Activated CD8-positive, alpha-beta memory T cell treated with anti-CD3 and anti-CD28 coated beads, Interleukin-2, amount 50 U/mL, for 1 hour (primary cell): ENCODE data around the gene KCNT1.

ENCODE experiments used
- DNase-seq: peaks from one replicate; pipeline ENCODE4 v3.0.0-alpha.2; 2020; ENCODE audit errors: extremely low read depth

KCNT1 gene

GRCh38 chr9:135745686-135746324 is 43.8 kb downstream of the KCNT1 start:
- DNase-seq: no peak

- no peak for DNase-seq
Measured at GRCh38 chr9:135746565-135746964, 44.6 kb downstream of the KCNT1 start.

- no peak for DNase-seq
Measured at GRCh38 chr9:135747311-135747710, 45.3 kb downstream of the KCNT1 start.

GRCh38 chr9:135748676-135749075 is 46.7 kb downstream of the KCNT1 start:
- DNase-seq: no peak

- DNase-seq: no peak
Measured at GRCh38 chr9:135749171-135750045, 47.4 kb downstream of the KCNT1 start.

GRCh38 chr9:135750786-135751185 is 48.8 kb downstream of the KCNT1 start:
- no peak for DNase-seq

- DNase-seq: no peak
Measured at GRCh38 chr9:135751501-135751900, 49.5 kb downstream of the KCNT1 start.

GRCh38 chr9:135752281-135753204 is 50.6 kb downstream of the KCNT1 start:
- DNase-seq: no peak

- no peak for DNase-seq
Measured at GRCh38 chr9:135753391-135754105, 51.6 kb downstream of the KCNT1 start.

- no peak for DNase-seq
Measured at GRCh38 chr9:135756576-135756975, 54.6 kb downstream of the KCNT1 start.

GRCh38 chr9:135757356-135757755 is 55.4 kb downstream of the KCNT1 start:
- DNase-seq: no peak

- DNase-seq: no peak
Measured at GRCh38 chr9:135758056-135758455, 56.1 kb downstream of the KCNT1 start.

- DNase-seq: no peak
Measured at GRCh38 chr9:135758870-135759269, 56.9 kb downstream of the KCNT1 start.

GRCh38 chr9:135759676-135760300 is 57.8 kb downstream of the KCNT1 start:
- DNase-seq: no peak

- no peak for DNase-seq
Measured at GRCh38 chr9:135760465-135760864, 58.5 kb downstream of the KCNT1 start.

GRCh38 chr9:135761150-135761844 is 59.3 kb downstream of the KCNT1 start:
- no peak for DNase-seq

- DNase-seq: no peak
Measured at GRCh38 chr9:135761845-135762168, 59.8 kb downstream of the KCNT1 start.

- no peak for DNase-seq
Measured at GRCh38 chr9:135762921-135763320, 60.9 kb downstream of the KCNT1 start.

- no peak for DNase-seq
Measured at GRCh38 chr9:135763716-135764446, 61.9 kb downstream of the KCNT1 start.

GRCh38 chr9:135764731-135765130 is 62.7 kb downstream of the KCNT1 start:
- DNase-seq: no peak
